ENCODE results near the gene SYNE1. TPM values are rescaled to one million over a fixed set of nuclear protein-coding genes. Genes with fewer than 3 reads are reported as not detected.

SYNE1 gene
- total RNA-seq, 1 experiment from 2014 or later = 10.8 TPM

DNA sequence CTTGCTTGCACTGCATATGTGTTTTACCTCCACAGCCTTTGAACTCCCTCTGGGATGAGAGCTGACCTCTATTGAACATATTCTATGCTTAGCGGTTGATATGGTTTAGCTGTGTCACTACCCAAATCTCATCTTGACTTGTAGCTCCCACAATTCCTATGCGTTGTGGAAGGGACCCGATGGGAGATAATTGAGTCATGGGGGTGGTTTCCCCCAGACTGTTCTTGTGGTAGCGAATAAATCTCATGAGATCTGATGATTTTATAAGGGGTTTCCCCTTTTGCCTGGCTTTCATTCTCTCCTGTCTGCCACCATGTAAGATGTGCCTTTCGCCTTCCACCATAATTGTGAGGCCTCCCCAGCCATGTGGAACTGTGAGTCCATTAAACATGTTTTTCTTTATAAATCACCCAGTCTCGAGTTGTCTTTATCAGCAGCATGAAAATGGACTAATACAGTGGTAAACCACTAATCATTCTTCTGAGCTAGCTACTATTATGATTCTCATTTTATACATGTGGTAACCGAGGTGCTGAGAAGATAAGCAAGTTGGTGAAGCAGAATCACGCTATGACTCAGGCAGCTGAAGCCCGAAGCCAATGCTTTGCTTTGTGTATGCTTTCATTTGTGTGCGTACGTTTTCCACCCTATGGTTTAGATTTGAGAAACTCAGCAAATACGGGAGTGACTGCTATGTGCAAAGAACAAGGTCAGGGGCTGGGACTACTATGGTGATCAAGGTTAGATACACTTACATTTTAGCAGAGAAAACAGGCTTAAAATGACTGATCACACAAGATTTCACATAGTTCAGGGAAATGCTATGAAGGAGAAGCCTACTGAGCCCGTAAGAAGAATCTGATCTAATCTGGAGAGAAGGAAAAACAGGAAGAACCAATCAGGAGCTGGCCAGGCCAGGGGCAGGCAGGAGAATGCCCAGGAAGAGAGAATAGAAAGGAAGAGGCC lies 466.2 kb downstream of the SYNE1 start:
- Histone ChIP-seq H3K9me3 (no peaks in the 10 kb centered on the region), H3K4me3 (no peak overlapping the region), H3K27me3 (no peaks in the 10 kb centered on the region), H3K36me3 (peaks cover 2% of the 10 kb centered on the region; the same call in 1 of the 2 replicates)
- no peak for DNase-seq

GRCh38 chr6:152170313-152170701 lies 466.9 kb downstream of the SYNE1 start:
- H3K4me3 ChIP-seq = no peak overlapping the region
- H3K36me3 ChIP-seq = no peaks in the 10 kb centered on the region; the same call in 1 of the 2 replicates
- H3K27me3 ChIP-seq = no peaks in the 10 kb centered on the region
- no peak for DNase-seq
- no peaks in the 10 kb centered on the region for H3K9me3 ChIP-seq

GRCh38 chr6:152167641-152168603 lies 469.2 kb downstream of the SYNE1 start:
- Histone ChIP-seq H3K9me3 (no peaks in the 10 kb centered on the region), H3K36me3 (no peaks in the 10 kb centered on the region), H3K4me3 (no peak overlapping the region), H3K27me3 (no peaks in the 10 kb centered on the region)
- no peak for DNase-seq

DNA sequence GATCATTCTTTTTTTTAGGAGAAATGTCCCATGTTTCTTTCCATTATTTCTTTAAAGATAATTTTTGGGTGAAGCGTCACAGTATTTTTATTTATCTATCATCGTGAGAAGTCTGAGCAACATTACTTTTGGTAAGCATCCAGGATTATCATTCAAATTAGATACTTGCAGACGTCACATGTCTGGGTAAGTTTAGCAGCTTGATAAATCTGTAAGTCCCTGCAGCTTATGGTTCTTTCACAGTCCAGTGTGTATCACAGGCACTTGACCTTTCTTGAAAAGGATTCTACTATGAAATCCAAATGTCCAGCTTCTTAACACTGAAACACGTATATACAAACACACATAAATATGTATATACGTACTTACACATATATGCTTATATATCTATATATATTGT lies 470.3 kb downstream of the SYNE1 start:
- Histone ChIP-seq H3K4me3 (no peak overlapping the region), H3K9me3 (no peaks in the 10 kb centered on the region), H3K36me3 (no peaks in the 10 kb centered on the region), H3K27me3 (no peaks in the 10 kb centered on the region)
- DNase-seq = no peak

GRCh38 chr6:152166497-152166896 lies 470.7 kb downstream of the SYNE1 start:
- Histone ChIP-seq H3K27me3 (no peaks in the 10 kb centered on the region), H3K36me3 (no peaks in the 10 kb centered on the region), H3K4me3 (no peak overlapping the region), H3K9me3 (no peaks in the 10 kb centered on the region)
- no peak for DNase-seq

GRCh38 chr6:152164957-152165356 lies 472.2 kb downstream of the SYNE1 start:
- Histone ChIP-seq H3K9me3 (no peaks in the 10 kb centered on the region), H3K36me3 (no peaks in the 10 kb centered on the region), H3K27me3 (no peaks in the 10 kb centered on the region), H3K4me3 (no peak overlapping the region)
- no peak for DNase-seq

- Histone ChIP-seq H3K27me3 (no peaks in the 10 kb centered on the region), H3K4me3 (no peak overlapping the region), H3K9me3 (no peaks in the 10 kb centered on the region), H3K36me3 (no peaks in the 10 kb centered on the region)
- DNase-seq = peak; percentile 9
Observed at GRCh38 chr6:152161501-152161900, 475.7 kb downstream of the SYNE1 start.

DNA sequence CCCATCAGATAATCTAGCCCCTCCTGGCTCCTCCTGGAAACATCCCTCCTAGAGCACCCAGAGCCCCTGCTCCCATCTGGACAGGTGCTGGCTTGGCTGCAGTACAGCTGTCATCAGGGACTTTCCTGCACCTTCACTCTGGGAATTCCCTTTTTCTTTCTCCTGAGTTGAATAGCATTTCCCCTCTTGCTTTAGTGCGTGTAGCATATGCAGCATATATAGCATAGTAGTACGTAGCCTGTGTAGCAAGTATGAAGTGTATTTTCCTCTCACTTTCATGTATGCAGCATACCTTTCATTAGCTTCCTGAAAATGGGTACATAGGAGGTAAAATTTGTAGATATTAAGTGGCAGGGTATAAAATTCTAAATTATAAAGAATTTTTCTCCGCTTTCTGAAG lies 476.8 kb downstream of the SYNE1 start:
- Histone ChIP-seq H3K4me3 (no peak overlapping the region), H3K36me3 (no peaks in the 10 kb centered on the region), H3K9me3 (no peaks in the 10 kb centered on the region), H3K27me3 (no peaks in the 10 kb centered on the region)
- no peak for DNase-seq

DNA sequence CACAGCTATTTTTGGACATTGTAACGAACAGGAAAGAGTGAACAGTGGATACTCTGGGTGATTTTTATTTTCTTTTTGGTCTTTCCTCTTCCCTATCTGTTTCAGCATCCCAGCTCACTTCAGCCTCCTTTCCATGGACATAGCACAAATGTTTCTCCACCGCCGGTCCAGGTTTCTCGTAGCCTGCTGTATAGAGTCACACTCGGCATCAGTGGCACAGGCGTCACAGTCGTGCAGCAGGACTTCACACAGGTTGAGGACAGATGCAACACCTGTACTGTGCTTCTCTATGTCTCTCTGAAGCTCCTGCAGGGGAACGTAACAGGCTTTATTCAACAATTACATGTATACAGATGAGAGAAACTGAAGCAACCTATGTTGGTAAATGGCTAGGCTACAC lies 481.4 kb downstream of the SYNE1 start:
- Histone ChIP-seq H3K36me3 (no peaks in the 10 kb centered on the region), H3K4me3 (no peak overlapping the region), H3K9me3 (no peaks in the 10 kb centered on the region), H3K27me3 (no peaks in the 10 kb centered on the region)
- DNase-seq = no peak

GRCh38 chr6:152154559-152155356 lies 482.4 kb downstream of the SYNE1 start:
- H3K27me3 ChIP-seq = no peaks in the 10 kb centered on the region
- no peaks in the 10 kb centered on the region for H3K9me3 ChIP-seq
- no peak for DNase-seq
- H3K4me3 ChIP-seq = no peak overlapping the region
- H3K36me3 ChIP-seq = peaks cover 4% of the 10 kb centered on the region; the same call in 1 of the 2 replicates

DNA sequence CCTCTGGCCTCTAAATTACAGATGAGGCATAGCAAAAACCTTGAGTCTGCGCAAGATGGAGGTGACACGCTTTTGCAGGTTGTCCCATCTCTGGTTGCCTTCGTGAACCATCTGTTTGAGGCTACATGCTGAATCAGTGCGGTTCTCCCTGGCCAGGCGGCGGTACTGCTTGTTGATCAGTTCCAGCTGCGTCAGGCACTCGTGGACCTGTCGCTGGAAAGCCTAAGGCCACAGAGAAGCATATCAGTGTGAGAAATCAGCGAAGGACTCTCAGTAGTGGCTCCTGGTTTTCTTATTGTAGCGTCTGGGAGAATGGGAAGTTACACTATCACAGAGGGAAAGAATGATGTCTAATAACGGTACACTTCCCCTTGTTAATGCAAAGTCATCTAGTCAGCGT lies 485.2 kb downstream of the SYNE1 start:
- Histone ChIP-seq H3K36me3 (peaks cover 4% of the 10 kb centered on the region; the same call in 1 of the 2 replicates), H3K9me3 (no peaks in the 10 kb centered on the region), H3K4me3 (no peak overlapping the region), H3K27me3 (no peaks in the 10 kb centered on the region)
- DNase-seq = no peak

DNA sequence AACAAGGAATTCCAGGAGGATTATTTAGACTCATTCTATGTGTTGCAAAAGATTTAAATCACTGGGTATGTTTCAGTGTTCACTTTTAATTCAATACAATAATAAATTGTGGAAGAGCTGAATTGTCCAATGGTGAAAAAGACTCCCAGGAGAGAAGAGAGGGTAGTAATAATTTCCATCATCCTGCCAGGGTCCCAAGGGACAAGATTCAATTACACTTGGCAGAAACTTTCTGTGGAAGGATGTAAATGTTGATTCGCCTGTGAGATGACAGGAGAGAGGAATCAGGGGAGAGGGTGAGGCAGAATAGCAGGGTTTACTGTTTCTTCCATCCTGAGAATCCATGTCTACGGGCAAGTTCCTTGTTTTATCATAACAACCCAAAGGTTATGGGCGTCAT lies 487.0 kb downstream of the SYNE1 start:
- H3K4me3 ChIP-seq = no peak overlapping the region
- no peaks in the 10 kb centered on the region for H3K9me3 ChIP-seq
- no peak for DNase-seq
- no peaks in the 10 kb centered on the region for H3K27me3 ChIP-seq
- H3K36me3 ChIP-seq = peaks cover 4% of the 10 kb centered on the region; the same call in 1 of the 2 replicates

- no peaks in the 10 kb centered on the region for H3K27me3 ChIP-seq
- H3K36me3 ChIP-seq = peaks cover 4% of the 10 kb centered on the region; the same call in 1 of the 2 replicates
- no peak overlapping the region for H3K4me3 ChIP-seq
- DNase-seq = no peak
- H3K9me3 ChIP-seq = no peaks in the 10 kb centered on the region
Observed at GRCh38 chr6:152148412-152148811, 488.8 kb downstream of the SYNE1 start.

- Histone ChIP-seq H3K36me3 (peaks cover 4% of the 10 kb centered on the region; the same call in 1 of the 2 replicates), H3K9me3 (no peaks in the 10 kb centered on the region), H3K4me3 (no peak overlapping the region), H3K27me3 (no peaks in the 10 kb centered on the region)
- DNase-seq = no peak
Observed at GRCh38 chr6:152147269-152147668, 489.9 kb downstream of the SYNE1 start.

GRCh38 chr6:152146385-152146784 lies 490.8 kb downstream of the SYNE1 start:
- no peak overlapping the region for H3K4me3 ChIP-seq
- DNase-seq = peak; percentile 52
- H3K36me3 ChIP-seq = peaks cover 4% of the 10 kb centered on the region; the same call in 1 of the 2 replicates
- H3K27me3 ChIP-seq = no peaks in the 10 kb centered on the region
- H3K9me3 ChIP-seq = no peaks in the 10 kb centered on the region

GRCh38 chr6:152143359-152143758 lies 493.8 kb downstream of the SYNE1 start:
- Histone ChIP-seq H3K4me3 (no peak overlapping the region), H3K9me3 (no peaks in the 10 kb centered on the region), H3K36me3 (no peaks in the 10 kb centered on the region), H3K27me3 (no peaks in the 10 kb centered on the region)
- DNase-seq = no peak

Data from MG63 (cell line).